LNCaP clone FGC (cell line): ENCODE results near the gene CDK3.
A peak's percentile ranks its signal among the peaks of the same experiment; 100 is the strongest.
"Not testable (repeated sequence)": the region's sequence is repeated elsewhere in the genome, so short reads cannot be mapped to it uniquely, and the experiment has no call there.

Experiments used
- DNase-seq: peaks from one replicate; pipeline ENCODE4 v3.0.0-alpha.2; 2011; ENCODE audit warnings: low read depth
- H3K4me3 ChIP-seq: 2 replicates; pipeline ENCODE4 v1.5.1; 2011; ENCODE audit warnings: mild to moderate bottlenecking, low read depth, low read length, control low read depth
- CTCF ChIP-seq: IDR thresholded peaks from 2 replicates; pipeline ENCODE4 v1.5.1; 2012; ENCODE audit warnings: mild to moderate bottlenecking; ENCODE audit not compliant: control insufficient read depth, insufficient read depth; ENCODE audit errors: extremely low read depth

Gene CDK3

DNA sequence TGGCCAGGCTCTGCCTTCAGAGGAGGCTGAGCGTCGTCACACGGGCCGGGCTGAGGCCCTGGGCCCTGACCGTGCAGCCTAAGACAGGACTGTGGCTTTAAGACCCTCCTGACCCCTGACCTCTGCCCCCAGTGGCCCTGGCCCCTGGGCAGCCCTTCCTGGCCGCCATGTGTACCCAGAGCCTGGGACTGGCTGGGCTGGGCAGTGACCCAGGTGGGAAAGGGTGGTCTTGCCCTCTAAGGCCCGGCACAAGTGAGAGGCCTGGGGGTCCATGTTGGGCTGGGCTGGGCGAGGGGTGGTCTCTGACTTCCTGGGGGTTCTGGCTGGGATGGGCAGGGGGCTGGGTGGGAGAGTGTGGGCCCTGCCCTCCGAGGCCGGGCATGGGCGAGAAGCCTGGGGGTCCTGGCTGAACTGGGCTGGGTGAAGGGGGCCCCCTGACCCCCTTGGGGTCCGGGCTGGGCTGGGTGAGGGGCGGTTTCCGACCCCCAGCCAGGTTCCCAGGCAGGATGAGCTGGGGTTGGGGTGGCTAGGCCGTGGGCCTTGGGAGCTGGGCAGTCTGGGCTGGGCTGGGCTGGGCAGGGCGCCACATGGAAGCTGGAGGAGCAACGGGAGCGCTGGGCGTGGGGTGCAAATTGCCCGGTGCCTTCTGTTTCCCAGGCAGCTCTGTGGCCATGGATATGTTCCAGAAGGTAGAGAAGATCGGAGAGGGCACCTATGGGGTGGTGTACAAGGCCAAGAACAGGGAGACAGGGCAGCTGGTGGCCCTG lies at the start of gene CDK3:
TSS of gene CDK3 (plus strand) at position 101 of the 767 bp plus-strand sequence. CDS start at position 672, 571 bp downstream.
- H3K4me3 ChIP-seq: no peak within 1 kb of the TSS
- TF ChIP-seq CTCF: no peak
- DNase-seq: no peak

DNA sequence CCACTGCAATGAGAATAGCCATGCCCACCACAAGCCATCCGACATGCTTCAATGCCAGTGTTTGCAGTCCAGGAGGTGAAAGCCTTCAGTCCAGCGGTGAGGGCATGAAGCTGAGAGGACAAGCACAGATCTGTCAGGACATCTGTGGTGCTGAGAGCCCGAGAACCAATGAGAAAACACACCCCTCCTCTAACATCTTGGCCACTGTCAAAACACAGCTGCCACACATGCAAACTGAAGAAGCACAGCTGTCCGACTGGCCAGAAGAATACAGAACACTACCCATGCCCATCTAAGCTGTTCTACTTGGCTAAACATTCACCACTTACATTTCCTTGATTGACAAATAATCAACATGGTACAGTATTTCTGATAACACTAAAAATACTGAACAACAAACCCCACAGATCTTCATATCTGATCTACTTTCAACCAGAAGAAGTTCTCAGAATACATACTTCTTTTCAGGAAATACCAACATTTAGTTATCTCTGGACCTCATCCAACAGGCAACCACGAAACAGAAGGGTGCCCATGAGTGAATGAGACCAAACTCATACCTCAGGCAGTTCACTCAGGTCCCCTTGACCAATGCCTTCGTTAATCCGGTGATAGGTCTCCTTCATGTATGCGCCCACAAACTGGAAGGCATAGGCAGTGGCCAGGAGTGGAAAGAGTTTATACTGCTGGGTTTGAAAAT lies 49.6 kb upstream of the CDK3 start:
- no peak overlapping the region for H3K4me3 ChIP-seq
- no peak for TF ChIP-seq CTCF
- no peak for DNase-seq

- no peak for DNase-seq
- no peak for TF ChIP-seq CTCF
Measured at GRCh38 chr17:75959051-75959838, 41.4 kb upstream of the CDK3 start.

GRCh38 chr17:75959839-75960511 lies 40.7 kb upstream of the CDK3 start:
- DNase-seq: no peak
- TF ChIP-seq CTCF: no peak
- peak overlapping the region; percentile 16; the same call in 1 of the 2 replicates for H3K4me3 ChIP-seq

More at GRCh38 chr17:75959051-75959838, 41.4 kb upstream of the CDK3 start:
- H3K4me3 ChIP-seq: peak overlapping the region; percentile 16; the same call in 1 of the 2 replicates

- DNase-seq: no peak
- H3K4me3 ChIP-seq: no peak overlapping the region
- TF ChIP-seq CTCF: no peak
Measured at GRCh38 chr17:75965468-75965867, 35.2 kb upstream of the CDK3 start.

DNA sequence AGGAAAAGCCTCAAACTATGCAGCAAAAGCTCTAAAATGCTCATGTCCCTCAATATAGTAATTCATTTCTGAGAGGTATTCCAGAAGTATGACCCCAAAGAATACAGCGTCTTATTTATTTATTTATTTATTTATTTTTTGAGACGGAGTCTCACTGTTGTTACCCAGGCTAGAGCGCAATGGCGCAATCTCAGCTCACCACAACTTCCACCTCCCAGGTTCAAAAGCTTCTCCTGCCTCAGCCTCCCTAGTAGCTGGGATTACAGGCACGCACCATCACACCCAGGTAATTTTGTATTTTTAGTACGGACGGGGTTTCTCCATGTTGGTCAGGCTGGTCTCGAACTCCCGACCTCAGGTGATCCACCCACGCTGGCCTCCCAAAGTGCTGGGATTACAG lies 31.6 kb upstream of the CDK3 start:
- not testable (repeated sequence) for H3K4me3 ChIP-seq, DNase-seq
